ENCODE measurements around the gene SVEP1.

GRCh38 chr9:110571801-110572483 lies 7.6 kb downstream of the SVEP1 start:
- TF ChIP-seq CTCF (conservative IDR thresholded peaks at IDR 0.05) (no peak), ZFX (IDR thresholded peaks at IDR 0.05) (no peak)
